LNCaP clone FGC (cell line): ENCODE measurements around the gene TTLL5.

Source experiments
- DNase-seq: peaks from one replicate; pipeline ENCODE4 v3.0.0-alpha.2; 2011; ENCODE audit warnings: low read depth
- H3K4me3 ChIP-seq: 2 replicates; pipeline ENCODE4 v1.5.1; 2011; ENCODE audit warnings: mild to moderate bottlenecking, low read depth, low read length, control low read depth
- TF ChIP-seq, protein P1 (sequence below): IDR thresholded peaks from 2 replicates; pipeline ENCODE4 v1.5.1; 2012; ENCODE audit warnings: mild to moderate bottlenecking; ENCODE audit not compliant: control insufficient read depth, insufficient read depth; ENCODE audit errors: extremely low read depth

The TTLL5 gene

DNA sequence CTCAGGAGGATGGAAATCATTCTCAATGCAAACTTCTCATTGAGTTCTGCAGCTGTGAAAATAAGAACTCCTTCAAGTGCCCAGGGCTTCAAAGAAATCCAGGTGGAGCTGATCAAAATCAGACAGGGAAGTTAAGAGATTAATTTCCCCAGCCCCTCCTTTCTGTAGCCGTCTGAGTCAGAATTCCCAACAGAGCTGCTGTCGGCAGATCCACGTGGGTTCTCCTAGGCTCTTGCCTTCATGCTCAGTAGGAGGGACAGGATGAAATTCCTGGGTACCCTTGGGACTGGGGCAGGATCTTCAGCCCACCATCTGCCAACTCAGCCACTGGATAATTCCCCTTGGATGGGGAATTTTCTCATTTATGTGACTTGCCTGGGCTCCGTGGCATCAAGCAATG lies 307.4 kb downstream of the TTLL5 start:
- TF ChIP-seq, protein P1, sequence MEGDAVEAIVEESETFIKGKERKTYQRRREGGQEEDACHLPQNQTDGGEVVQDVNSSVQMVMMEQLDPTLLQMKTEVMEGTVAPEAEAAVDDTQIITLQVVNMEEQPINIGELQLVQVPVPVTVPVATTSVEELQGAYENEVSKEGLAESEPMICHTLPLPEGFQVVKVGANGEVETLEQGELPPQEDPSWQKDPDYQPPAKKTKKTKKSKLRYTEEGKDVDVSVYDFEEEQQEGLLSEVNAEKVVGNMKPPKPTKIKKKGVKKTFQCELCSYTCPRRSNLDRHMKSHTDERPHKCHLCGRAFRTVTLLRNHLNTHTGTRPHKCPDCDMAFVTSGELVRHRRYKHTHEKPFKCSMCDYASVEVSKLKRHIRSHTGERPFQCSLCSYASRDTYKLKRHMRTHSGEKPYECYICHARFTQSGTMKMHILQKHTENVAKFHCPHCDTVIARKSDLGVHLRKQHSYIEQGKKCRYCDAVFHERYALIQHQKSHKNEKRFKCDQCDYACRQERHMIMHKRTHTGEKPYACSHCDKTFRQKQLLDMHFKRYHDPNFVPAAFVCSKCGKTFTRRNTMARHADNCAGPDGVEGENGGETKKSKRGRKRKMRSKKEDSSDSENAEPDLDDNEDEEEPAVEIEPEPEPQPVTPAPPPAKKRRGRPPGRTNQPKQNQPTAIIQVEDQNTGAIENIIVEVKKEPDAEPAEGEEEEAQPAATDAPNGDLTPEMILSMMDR, result no peak
- DNase-seq, result no peak
- H3K4me3 ChIP-seq, result no peak overlapping the region

DNA sequence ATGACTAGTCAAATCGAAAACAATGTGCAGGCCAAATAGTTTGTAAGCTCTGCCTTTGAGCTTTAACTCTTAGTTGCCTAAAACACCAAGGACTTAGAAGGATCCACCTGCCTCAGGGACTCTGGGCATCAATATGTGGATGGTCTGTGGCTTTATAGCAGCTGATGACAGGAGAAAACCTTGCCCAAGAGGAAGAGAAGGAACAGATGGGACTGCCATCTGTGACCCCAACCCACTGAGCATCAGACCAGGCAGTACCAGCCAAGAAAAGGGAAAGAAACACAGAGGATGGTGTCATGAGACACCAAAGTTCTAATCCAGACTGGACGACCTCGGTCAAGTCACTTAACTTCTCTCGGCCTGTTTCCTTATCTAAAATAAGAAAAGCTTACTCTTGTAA lies 308.1 kb downstream of the TTLL5 start:
- H3K4me3 ChIP-seq, result no peak overlapping the region
- no peak for DNase-seq
- TF ChIP-seq, protein P1, result no peak

DNA sequence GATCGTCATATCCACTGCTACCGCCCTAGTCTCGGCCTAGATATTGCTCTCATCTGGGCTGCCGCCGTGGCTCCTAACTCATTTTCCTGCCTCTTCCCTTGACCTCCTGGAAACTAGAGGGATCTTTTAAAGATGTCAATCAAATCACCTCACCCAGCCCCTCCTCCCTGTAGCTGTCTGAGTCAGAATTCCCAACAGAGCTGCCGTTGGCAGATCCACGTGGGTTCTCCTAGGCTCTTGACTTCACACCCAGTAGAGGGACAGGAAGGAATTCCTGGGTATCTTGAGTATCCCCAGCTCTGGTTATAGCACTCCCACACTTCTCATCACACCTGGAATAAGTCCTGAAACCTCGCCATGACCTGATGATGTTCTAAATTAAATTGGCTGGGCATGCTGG lies 308.8 kb downstream of the TTLL5 start:
- no peak overlapping the region for H3K4me3 ChIP-seq
- DNase-seq, result no peak
- TF ChIP-seq, protein P1, result no peak

DNA sequence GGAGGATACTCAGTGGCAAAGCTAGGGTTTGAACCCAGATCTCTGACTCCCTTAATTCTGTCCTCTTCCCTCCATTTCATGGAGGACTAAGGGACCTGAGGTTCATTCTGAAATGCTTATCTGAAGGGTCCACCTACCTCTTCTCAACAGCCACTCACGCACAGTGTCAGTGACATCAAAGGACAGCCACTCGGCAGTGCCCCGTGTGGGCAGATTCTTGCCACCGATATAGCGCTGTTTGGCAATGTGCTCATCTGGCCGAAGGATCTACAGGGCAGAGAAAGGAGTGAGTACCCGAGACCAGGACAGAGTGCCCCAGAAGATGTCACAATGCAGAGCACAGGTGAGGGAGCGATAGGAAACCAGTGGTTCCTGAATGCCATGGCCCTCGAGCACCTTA lies 309.9 kb downstream of the TTLL5 start:
- no peak for DNase-seq
- no peak overlapping the region for H3K4me3 ChIP-seq
- TF ChIP-seq, protein P1, result no peak

DNA sequence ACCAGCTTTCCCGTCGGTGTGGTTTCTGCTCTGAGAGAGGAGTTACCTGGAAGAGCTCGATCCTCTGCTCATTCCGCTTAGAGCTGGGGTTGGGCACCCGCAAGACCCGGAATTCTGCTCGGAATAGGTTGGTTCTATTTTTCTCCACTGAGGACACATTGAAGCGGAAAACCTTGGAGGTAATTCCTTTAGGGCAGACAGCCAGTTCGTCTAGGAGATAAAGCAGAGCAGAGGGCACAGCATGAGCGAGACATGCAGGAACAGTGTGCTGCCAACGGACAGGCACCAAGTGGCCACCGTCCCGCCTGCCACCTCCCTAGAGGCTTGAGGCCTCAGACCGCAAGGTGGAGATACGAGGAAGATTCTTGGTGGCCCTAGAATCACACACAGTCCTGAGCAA lies 310.5 kb downstream of the TTLL5 start:
- TF ChIP-seq, protein P1, result no peak
- H3K4me3 ChIP-seq, result no peak overlapping the region
- no peak for DNase-seq

DNA sequence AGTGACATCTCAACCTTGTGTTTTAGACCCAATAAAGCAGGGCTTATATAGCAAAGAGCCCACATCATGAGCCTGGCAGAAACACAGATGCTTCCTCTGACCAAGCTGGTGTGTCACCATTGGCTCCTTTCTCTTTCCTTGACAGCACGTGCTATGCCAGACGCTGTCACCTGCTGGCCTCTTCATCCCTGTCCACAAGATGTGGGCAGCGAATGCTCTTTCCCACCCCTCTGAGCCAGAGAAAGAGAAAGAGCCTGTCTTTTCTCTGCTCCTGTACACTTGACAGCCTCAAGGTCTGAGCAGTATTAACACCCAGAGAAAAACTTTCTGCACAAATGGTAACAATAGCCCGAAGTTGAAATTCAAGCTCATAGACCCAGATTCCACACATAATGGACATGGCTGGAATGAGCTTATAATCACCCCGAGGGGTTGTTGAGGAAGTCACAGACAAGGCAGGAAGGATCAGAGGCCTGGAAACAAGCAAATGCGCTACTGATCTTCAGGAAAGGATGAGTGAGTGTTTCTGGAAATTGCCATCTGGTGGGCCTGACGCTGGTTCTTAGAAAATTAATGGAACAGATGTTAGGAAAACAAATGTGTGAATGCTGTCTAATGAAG lies 311.9 kb downstream of the TTLL5 start:
- TF ChIP-seq, protein P1, result no peak
- no peak for DNase-seq
- H3K4me3 ChIP-seq, result no peak overlapping the region
